ENCODE data around the gene FMN1.
"Not testable (repeated sequence)": the region's sequence is repeated elsewhere in the genome, so short reads cannot be mapped to it uniquely, and the experiment has no call there.

Gene FMN1

GRCh38 chr15:33086500-33087121 is 107.9 kb downstream of the FMN1 start:
- DNase-seq, result peak; percentile 25

GRCh38 chr15:33084661-33085060 is 109.9 kb downstream of the FMN1 start:
- DNase-seq, result no peak

GRCh38 chr15:33083232-33084081 is 111.1 kb downstream of the FMN1 start:
- DNase-seq, result no peak

- DNase-seq, result no peak
These were observed 114.5 kb downstream of the FMN1 start for GRCh38 chr15:33080006-33080405.

GRCh38 chr15:33078607-33079006 is 115.9 kb downstream of the FMN1 start:
- no peak for DNase-seq

GRCh38 chr15:33076937-33077336 is 117.6 kb downstream of the FMN1 start:
- no peak for DNase-seq

GRCh38 chr15:33074942-33075341 is 119.6 kb downstream of the FMN1 start:
- DNase-seq, result no peak

GRCh38 chr15:33074212-33074611 is 120.3 kb downstream of the FMN1 start:
- peak; percentile 2 for DNase-seq

- DNase-seq, result no peak
These were observed 123.1 kb downstream of the FMN1 start for GRCh38 chr15:33071451-33071850.

- DNase-seq, result not testable (repeated sequence)
These were observed 124.6 kb downstream of the FMN1 start for GRCh38 chr15:33069903-33070302.

- DNase-seq, result no peak
These were observed 125.4 kb downstream of the FMN1 start for GRCh38 chr15:33069161-33069560.

GRCh38 chr15:33068511-33068990 is 126.0 kb downstream of the FMN1 start:
- DNase-seq, result peak; percentile 44

GRCh38 chr15:33068007-33068481 is 126.5 kb downstream of the FMN1 start:
- no peak for DNase-seq

- DNase-seq, result no peak
These were observed 127.1 kb downstream of the FMN1 start for GRCh38 chr15:33067456-33067855.

- DNase-seq, result no peak
These were observed 127.9 kb downstream of the FMN1 start for GRCh38 chr15:33066584-33066983.

- no peak for DNase-seq
These were observed 129.6 kb downstream of the FMN1 start for GRCh38 chr15:33064878-33065277.

- DNase-seq, result peak; percentile 17
These were observed 135.3 kb downstream of the FMN1 start for GRCh38 chr15:33059184-33059583.

- no peak for DNase-seq
These were observed 136.7 kb downstream of the FMN1 start for GRCh38 chr15:33057845-33058244.

- DNase-seq, result no peak
These were observed 138.6 kb downstream of the FMN1 start for GRCh38 chr15:33055962-33056361.

- no peak for DNase-seq
These were observed 143.0 kb downstream of the FMN1 start for GRCh38 chr15:33051528-33051927.

- DNase-seq, result no peak
These were observed 146.3 kb downstream of the FMN1 start for GRCh38 chr15:33048255-33048654.

- no peak for DNase-seq
These were observed 147.4 kb downstream of the FMN1 start for GRCh38 chr15:33047077-33047476.

- DNase-seq, result no peak
These were observed 148.2 kb downstream of the FMN1 start for GRCh38 chr15:33046329-33046728.

Data from NCI-H1105 treated with DMSO at 0.1 percent for 48 hours (cell line).